Measurements from ENCODE around the gene TSPAN18. TPM values are rescaled to one million over a fixed set of nuclear protein-coding genes. Genes with fewer than 3 reads are reported as not detected.
A peak's percentile ranks its signal among the peaks of the same experiment; 100 is the strongest.

Gene TSPAN18
- total RNA-seq, 4 donors from 2014 or later: 2.6 to 28.9 (median 4.9) TPM

DNA sequence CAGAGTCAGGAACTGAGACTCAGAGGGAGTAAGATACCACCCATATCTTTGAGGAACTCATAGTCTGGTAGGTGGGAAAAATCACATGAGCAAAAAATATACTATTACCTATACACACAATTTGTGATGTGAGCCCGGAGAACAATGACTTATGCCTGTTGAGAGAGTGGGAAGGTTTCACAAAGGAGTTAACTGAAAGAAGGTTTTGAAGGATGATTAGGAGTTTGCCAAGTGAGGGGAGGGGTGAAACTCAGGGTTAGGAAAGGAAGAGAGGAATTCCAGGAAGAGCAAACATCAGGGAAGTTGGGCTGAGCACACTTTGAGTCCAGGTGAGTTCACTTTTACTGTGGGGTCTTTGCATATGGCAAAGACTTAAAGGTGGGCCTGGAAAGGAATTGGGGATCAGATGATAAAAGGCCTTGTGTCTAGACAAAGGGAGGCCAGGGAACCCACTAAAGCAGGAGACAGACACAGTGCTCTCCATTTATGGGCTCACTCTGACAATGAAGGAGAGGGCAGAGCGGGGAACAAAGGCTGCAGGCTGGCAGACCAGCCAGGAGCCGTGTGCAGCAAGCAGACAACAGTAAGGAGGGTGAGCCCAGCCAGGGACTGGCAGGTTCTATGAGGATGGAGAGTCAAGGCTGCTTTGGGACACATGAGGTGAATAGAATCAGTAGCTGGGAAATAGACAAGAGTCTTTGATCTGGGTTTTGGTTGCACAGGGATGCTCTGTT, 33.1 kb downstream of the TSPAN18 start:
- Histone ChIP-seq H3K9me3 (no peaks in the 10 kb centered on the region), H3K36me3 (no peaks in the 10 kb centered on the region), H3K4me1 (peaks cover 5 to 28% (median 19%) of the 10 kb centered on the region in 4 donors), H3K27me3 (no peaks in the 10 kb centered on the region), H3K27ac (peak overlapping the region; percentile 46 to 84 (median 68)), H3K4me3 (no peak overlapping the region)
- 82 to 91% methylated on average over 3 of the region's 3 CpGs for whole genome bisulfite sequencing, 2 donors (ENCODE audit: low coverage in 1 of 2)
- TF ChIP-seq, protein P1, sequence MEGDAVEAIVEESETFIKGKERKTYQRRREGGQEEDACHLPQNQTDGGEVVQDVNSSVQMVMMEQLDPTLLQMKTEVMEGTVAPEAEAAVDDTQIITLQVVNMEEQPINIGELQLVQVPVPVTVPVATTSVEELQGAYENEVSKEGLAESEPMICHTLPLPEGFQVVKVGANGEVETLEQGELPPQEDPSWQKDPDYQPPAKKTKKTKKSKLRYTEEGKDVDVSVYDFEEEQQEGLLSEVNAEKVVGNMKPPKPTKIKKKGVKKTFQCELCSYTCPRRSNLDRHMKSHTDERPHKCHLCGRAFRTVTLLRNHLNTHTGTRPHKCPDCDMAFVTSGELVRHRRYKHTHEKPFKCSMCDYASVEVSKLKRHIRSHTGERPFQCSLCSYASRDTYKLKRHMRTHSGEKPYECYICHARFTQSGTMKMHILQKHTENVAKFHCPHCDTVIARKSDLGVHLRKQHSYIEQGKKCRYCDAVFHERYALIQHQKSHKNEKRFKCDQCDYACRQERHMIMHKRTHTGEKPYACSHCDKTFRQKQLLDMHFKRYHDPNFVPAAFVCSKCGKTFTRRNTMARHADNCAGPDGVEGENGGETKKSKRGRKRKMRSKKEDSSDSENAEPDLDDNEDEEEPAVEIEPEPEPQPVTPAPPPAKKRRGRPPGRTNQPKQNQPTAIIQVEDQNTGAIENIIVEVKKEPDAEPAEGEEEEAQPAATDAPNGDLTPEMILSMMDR (IDR thresholded peaks at IDR 0.05): no peak
- TF ChIP-seq POLR2A (IDR thresholded peaks at IDR 0.05) (no peak), POLR2AphosphoS5 (IDR thresholded peaks at IDR 0.05) (no peak), EP300 (IDR thresholded peaks at IDR 0.05; ENCODE audit: low read depth) (no peak)
- intact Hi-C loops (cut with DNase I; ENCODE audit: low total_unique reads) (no loop called here), in situ Hi-C loops (cut with MboI; ENCODE audit: low pct_ligation_motif_present in 1 of 4, low pct_unique_long_range_greater_than_20kb in 1 of 4, low sequenced_read_pairs in 3 of 4) (no loop called here)
- no peak for DNase-seq

DNA sequence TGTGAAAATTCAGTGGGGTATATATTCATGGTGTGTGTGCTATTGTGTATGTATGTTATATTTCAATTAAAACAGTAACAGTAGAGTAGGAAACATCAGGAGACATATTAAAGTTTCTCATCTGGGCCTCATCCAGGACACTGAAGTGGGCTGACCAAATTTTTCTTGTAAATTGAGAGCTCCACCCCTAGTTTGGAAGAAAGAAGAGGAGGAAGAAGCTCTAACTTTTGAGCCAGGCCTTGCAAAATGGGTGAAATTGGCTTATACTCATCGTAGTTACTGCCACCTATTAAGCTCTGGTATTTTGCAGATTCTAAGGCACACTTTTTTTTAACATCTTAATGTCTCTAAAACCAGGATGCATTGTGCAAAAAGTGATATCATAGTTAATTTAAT, 33.7 kb downstream of the TSPAN18 start:
- in situ Hi-C loops (cut with MboI; ENCODE audit: low pct_ligation_motif_present in 1 of 4, low pct_unique_long_range_greater_than_20kb in 1 of 4, low sequenced_read_pairs in 3 of 4) (no loop called here), intact Hi-C loops (cut with DNase I; ENCODE audit: low total_unique reads) (no loop called here)
- WGBS, 2 donors (ENCODE audit: low coverage in 1 of 2): 40 to 64% methylated on average over 1 of the region's 1 CpG
- TF ChIP-seq, protein P1 (IDR thresholded peaks at IDR 0.05): no peak
- TF ChIP-seq POLR2A (IDR thresholded peaks at IDR 0.05): no peak
- no peak for TF ChIP-seq EP300 (IDR thresholded peaks at IDR 0.05; ENCODE audit: low read depth)
- TF ChIP-seq POLR2AphosphoS5 (IDR thresholded peaks at IDR 0.05): no peak
- no peak for DNase-seq
- Histone ChIP-seq H3K36me3 (no peaks in the 10 kb centered on the region), H3K27me3 (no peaks in the 10 kb centered on the region), H3K4me1 (peaks cover 5 to 22% (median 16%) of the 10 kb centered on the region in 4 donors), H3K9me3 (no peaks in the 10 kb centered on the region), H3K4me3 (no peak overlapping the region), H3K27ac (peak overlapping the region; percentile 46 to 84 (median 68))

DNA sequence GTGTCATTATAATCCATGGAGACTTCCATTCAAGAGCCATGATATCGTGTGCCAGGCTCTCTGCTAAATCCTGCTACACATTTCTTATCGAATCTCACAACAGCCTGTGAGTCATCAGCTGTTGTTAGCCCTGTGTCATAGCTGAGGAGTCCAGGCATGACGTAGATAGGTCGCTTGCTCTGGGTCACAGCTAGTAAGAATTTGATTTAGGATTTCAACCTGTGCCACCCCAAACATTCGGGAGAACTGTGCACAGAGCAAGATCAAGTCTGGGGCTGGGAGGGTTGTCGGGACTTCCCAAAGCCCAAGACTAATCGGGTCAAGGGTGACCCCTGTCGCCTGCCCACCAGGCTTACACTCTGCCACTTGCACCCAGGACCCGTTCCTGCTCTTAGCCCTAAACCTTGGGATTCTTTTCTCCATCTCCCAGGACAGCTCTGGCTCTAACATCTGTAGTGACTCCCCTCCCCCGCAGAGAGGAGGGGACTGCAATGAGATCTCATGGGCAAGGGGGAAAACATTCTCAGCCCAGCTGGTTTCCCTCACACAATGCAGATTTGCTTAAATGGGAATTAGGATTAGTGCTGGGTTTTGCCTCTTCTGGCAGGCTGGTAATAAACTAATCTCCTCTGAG, 34.3 kb downstream of the TSPAN18 start:
- intact Hi-C loops (cut with DNase I; ENCODE audit: low total_unique reads) (no loop called here), in situ Hi-C loops (cut with MboI; ENCODE audit: low pct_ligation_motif_present in 1 of 4, low pct_unique_long_range_greater_than_20kb in 1 of 4, low sequenced_read_pairs in 3 of 4) (no loop called here)
- no peak for DNase-seq
- peak overlapping the region; percentile 46 to 84 (median 68) for H3K27ac ChIP-seq
- 54 to 57% methylated on average over 4 to 10 of the region's 10 CpGs for WGBS, 2 donors (ENCODE audit: low coverage in 1 of 2)
- peak in 1 of 3 donors; percentile 4 for TF ChIP-seq POLR2AphosphoS5 (IDR thresholded peaks at IDR 0.05)
- no peak for TF ChIP-seq POLR2A (IDR thresholded peaks at IDR 0.05)
- TF ChIP-seq, protein P1 (IDR thresholded peaks at IDR 0.05): no peak
- TF ChIP-seq EP300 (IDR thresholded peaks at IDR 0.05; ENCODE audit: low read depth): no peak
- H3K27me3 ChIP-seq: no peaks in the 10 kb centered on the region
- H3K36me3 ChIP-seq: no peaks in the 10 kb centered on the region
- peaks cover 5 to 22% (median 18%) of the 10 kb centered on the region in 4 donors for H3K4me1 ChIP-seq
- no peak overlapping the region for H3K4me3 ChIP-seq
- H3K9me3 ChIP-seq: no peaks in the 10 kb centered on the region

DNA sequence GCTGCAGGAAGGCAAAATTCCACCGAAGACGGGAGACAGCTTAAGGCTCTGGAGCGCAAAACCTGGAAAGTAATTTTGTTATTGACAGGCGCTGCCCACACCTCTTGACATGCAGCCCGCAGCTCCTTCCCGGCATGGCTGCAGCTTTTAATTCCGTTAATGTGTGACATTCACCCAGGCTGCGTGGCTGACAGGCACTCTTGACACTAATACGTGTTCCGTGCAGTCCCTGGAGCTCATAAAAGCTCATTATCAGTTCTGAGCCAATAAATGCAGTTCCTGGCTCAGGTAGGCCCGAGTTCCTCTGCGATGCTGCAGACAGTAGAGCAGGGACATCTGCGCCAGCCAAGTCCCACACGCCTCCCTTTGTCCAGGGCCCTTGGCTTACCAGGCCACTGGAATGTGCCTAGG, 34.8 kb downstream of the TSPAN18 start:
- H3K4me1 ChIP-seq: peaks cover 5 to 27% (median 20%) of the 10 kb centered on the region in 4 donors
- no peak overlapping the region for H3K4me3 ChIP-seq
- TF ChIP-seq, protein P1 (IDR thresholded peaks at IDR 0.05): no peak
- TF ChIP-seq POLR2AphosphoS5 (IDR thresholded peaks at IDR 0.05) (no peak), POLR2A (IDR thresholded peaks at IDR 0.05) (no peak), EP300 (IDR thresholded peaks at IDR 0.05; ENCODE audit: low read depth) (no peak)
- H3K27ac ChIP-seq: peak overlapping the region; percentile 46 to 84 (median 68)
- H3K27me3 ChIP-seq: no peaks in the 10 kb centered on the region
- H3K9me3 ChIP-seq: no peaks in the 10 kb centered on the region
- in situ Hi-C loops (cut with MboI; ENCODE audit: low pct_ligation_motif_present in 1 of 4, low pct_unique_long_range_greater_than_20kb in 1 of 4, low sequenced_read_pairs in 3 of 4) (no loop called here), intact Hi-C loops (cut with DNase I; ENCODE audit: low total_unique reads) (no loop called here)
- no peaks in the 10 kb centered on the region for H3K36me3 ChIP-seq
- WGBS, 2 donors (ENCODE audit: low coverage in 1 of 2): 51% methylated on average over 14 of the region's 14 CpGs; no CpG with 5 or more reads in 1 of the 2 donors
- DNase-seq: no peak

All from transverse colon (tissue), 4 donors.